Adrenal gland (tissue), 12 donors: ENCODE measurements around the gene TMEM245. TPM values are rescaled to one million over a fixed set of nuclear protein-coding genes. Genes with fewer than 3 reads are reported as not detected.
"Not testable (repeated sequence)": the region's sequence is repeated elsewhere in the genome, so short reads cannot be mapped to it uniquely, and the experiment has no call there.

Experiments
- DNase-seq, 7 donors: peaks; one replicate each; pipeline ENCODE4 v3.0.0-alpha.2; 2019 to 2020
- H3K27ac ChIP-seq, 5 donors: fragments of 200-600 bp; sonication (generic) in 4 of 5; 1 replicate in 3 of 5; 2 replicates in 2 of 5; pipeline versions ENCODE4 v1.5.1 to v1.8.0; 2016 to 2020; ENCODE audit warnings: mild to moderate bottlenecking in 1 of 5
- H3K27me3 ChIP-seq: fragments of 200-600 bp; 2 replicates; pipeline ENCODE4 v1.8.0; 2021
- H3K36me3 ChIP-seq, 2 donors: fragments of 200-600 bp; replicated peaks in 1 of 2; 1 replicate in 1 of 2; 2 replicates in 1 of 2; pipeline versions ENCODE4 v1.5.1 to v1.8.0; 2018 to 2022
- H3K4me1 ChIP-seq, 2 donors: fragments of 200-600 bp; replicated peaks in 1 of 2; 1 replicate in 1 of 2; 2 replicates in 1 of 2; pipeline versions ENCODE4 v1.5.1 to v1.8.0; 2018 to 2021
- H3K4me3 ChIP-seq, 4 donors: fragments of 200-600 bp; sonication (generic) in 3 of 4; one replicate each; pipeline ENCODE4 v1.5.1; 2016 to 2018
- H3K9me3 ChIP-seq, 3 donors: fragments of 200-600 bp; sonication (generic) in 1 of 3; replicated peaks in 1 of 3; 1 replicate in 2 of 3; 2 replicates in 1 of 3; pipeline versions ENCODE4 v1.5.1 to v1.8.0; 2016 to 2021
- CTCF ChIP-seq, 6 experiments: fragments of 450-650 bp in 4 of 6; fragments of 200-600 bp in 2 of 6; sonication (generic) in 1 of 6; IDR thresholded peaks; 1 replicate in 5 of 6; 2 replicates in 1 of 6; pipeline versions ENCODE4 v1.5.1 to v1.8.0; 2016 to 2021; ENCODE audit warnings: antibody characterized with exemption in 6 of 6, mild to moderate bottlenecking in 2 of 6, moderate library complexity in 1 of 6
- POLR2A ChIP-seq, 2 donors: fragments of 450-650 bp; IDR thresholded peaks; one replicate each; pipeline ENCODE4 v1.6.1; 2017; ENCODE audit warnings: antibody characterized with exemption in 2 of 2, mild to moderate bottlenecking in 2 of 2, moderate library complexity in 1 of 2
- WGBS, 4 donors: extraction: QIAGEN DNeasy Blood & Tissue Kit in 2 of 4; methylation state at CpG; one replicate each; pipeline versions ENCODE4 v1.1.5 to v1.1.7; 2013 to 2017; 5-methylcytosine and 5-hydroxymethylcytosine counted together
- intact Hi-C, 2 donors: fragments of 100-400 bp; cut with DNase I; formaldehyde crosslinking; loops; one replicate each; pipeline versions ENCODE4 v1.14.1 to v1.15.0; 2022 to 2023
- microRNA counts, 2 donors: library from miRNA; unstranded; fragments of <30 nt; microRNA quantifications; one replicate each; lab custom pipeline; 2016
- microRNA-seq, 3 donors: library from miRNA; unstranded; fragments of <30 nt; microRNA quantifications; one replicate each; pipeline ENCODE4, GENCODE V29; 2017 to 2020
- polyA plus RNA-seq, 3 donors: library from polyadenylated mRNA; stranded (reverse); fragments of 200-250 nt in 2 of 3; fragments of 350-450 nt in 1 of 3; fragmentation: Illumina TruSeq in 1 of 3; extraction: RNeasy Lipid Tissue Mini Kit (QIAGEN cat#74804) in 1 of 3; gene quantifications; one replicate each; pipeline ENCODE4 v1.2.3, GENCODE V29; 2013 to 2014
- small RNA-seq, 2 donors: library from RNA; depleted of rRNA; stranded (forward); fragments of <200 nt; gene quantifications; one replicate each; pipeline ENCODE3, GENCODE V24; 2016
- total RNA-seq, 9 donors: library from RNA; depleted of rRNA in 4 of 9; stranded (reverse); fragments of >200 nt in 4 of 9; fragments of 120-200 nt in 1 of 9; fragmentation: NEBNext Ultra II Directional in 1 of 9; extraction: Animal tissue kit (Norgen Biotek cat#: 25700) in 1 of 9; gene quantifications; one replicate each; pipeline versions ENCODE4 v1.1.0 to v1.2.4, GENCODE V29; 2013 to 2023
- donor health status: healthy with polysubstance abuse.
- donor health status: Bipolar disorder and iron deficiency.
- donor health status: DM: yes; HTN: yes; CAD: no.
- donor health status: DM: no; HTN: no; CAD: no.
- donor health status: DM: no; HTN: no; CAD: no.
- donor health status: DM: yes; HTN: yes; CAD: no.

TMEM245 gene
- total and polyA plus RNA-seq, 12 donors, result 23.6 to 363 (median 143) TPM

GRCh38 chr9:108972626-108973209, 147.0 kb downstream of the TMEM245 start:
- H3K4me3 ChIP-seq, result no peak overlapping the region
- no peaks in the 10 kb centered on the region for H3K9me3 ChIP-seq
- peak overlapping the region in 3 of 5 donors; percentile 48 to 69 (median 61) for H3K27ac ChIP-seq
- no peaks in the 10 kb centered on the region for H3K27me3 ChIP-seq
- H3K4me1 ChIP-seq, result peaks cover 26 to 41% of the 10 kb centered on the region in 2 donors
- no peak for TF ChIP-seq CTCF (IDR thresholded peaks at IDR 0.05)
- no peak for TF ChIP-seq POLR2A (IDR thresholded peaks at IDR 0.05)
- 23 to 37% (median 32%) methylated on average over 2 of the region's 2 CpGs for WGBS, 4 donors
- H3K36me3 ChIP-seq, result peaks cover 0 to 56% of the 10 kb centered on the region in 2 donors
- DNase-seq, result no peak
- intact Hi-C loops, result no loop called here

- H3K4me3 ChIP-seq, result no peak overlapping the region
- peaks cover 26 to 41% of the 10 kb centered on the region in 2 donors for H3K4me1 ChIP-seq
- no peaks in the 10 kb centered on the region for H3K27me3 ChIP-seq
- no peaks in the 10 kb centered on the region for H3K9me3 ChIP-seq
- intact Hi-C loops, result no loop called here
- H3K27ac ChIP-seq, result peak overlapping the region in 3 of 5 donors; percentile 48 to 69 (median 61)
- peak in 4 of 7 donors; percentile 32 to 52 (median 43) for DNase-seq
- TF ChIP-seq POLR2A (IDR thresholded peaks at IDR 0.05), result no peak
- TF ChIP-seq CTCF (IDR thresholded peaks at IDR 0.05), result no peak
- peaks cover 0 to 61% of the 10 kb centered on the region in 2 donors for H3K36me3 ChIP-seq
- WGBS, 4 donors, result 33 to 42% (median 38%) methylated on average over 3 of the region's 3 CpGs
Measured at GRCh38 chr9:108972186-108972585, 147.6 kb downstream of the TMEM245 start.

GRCh38 chr9:108971392-108971791, 148.4 kb downstream of the TMEM245 start:
- WGBS, 4 donors, result 92 to 98% (median 97%) methylated on average over 2 of the region's 2 CpGs
- DNase-seq, H3K4me3 ChIP-seq, H3K27me3 ChIP-seq, intact Hi-C loops, H3K9me3 ChIP-seq: not testable (repeated sequence)
- peaks cover 0 to 65% of the 10 kb centered on the region in 2 donors for H3K36me3 ChIP-seq
- H3K4me1 ChIP-seq, result peaks cover 26 to 41% of the 10 kb centered on the region in 2 donors
- H3K27ac ChIP-seq, result peak overlapping the region in 1 of 5 donors; percentile 61

- TF ChIP-seq CTCF (IDR thresholded peaks at IDR 0.05) (no peak), POLR2A (IDR thresholded peaks at IDR 0.05) (no peak)
- intact Hi-C loops, result no loop called here
- H3K27me3 ChIP-seq, result no peaks in the 10 kb centered on the region
- no peak for DNase-seq
- peaks cover 0 to 82% of the 10 kb centered on the region in 2 donors for H3K36me3 ChIP-seq
- H3K4me1 ChIP-seq, result peaks cover 13 to 32% of the 10 kb centered on the region in 2 donors
- no peak overlapping the region for H3K4me3 ChIP-seq
- no peaks in the 10 kb centered on the region for H3K9me3 ChIP-seq
- peak overlapping the region in 1 of 5 donors; percentile 5 for H3K27ac ChIP-seq
Measured at GRCh38 chr9:108967916-108968315, 151.8 kb downstream of the TMEM245 start.

MicroRNA genes within 50 kb of the gene (microRNA counts, 767-probe panel; counts per million panel counts)
- microRNA hsa-miR-32-5p (lab: Ali Mortazavi, UCI), result 5,774 to 6,182 counts per million in 2 donors

Small RNA genes within 50 kb of the gene (microRNA-seq; reads per million reads assigned to microRNA genes)
- 415 to 506 (median 506) reads per million in 3 donors for gene MIR32

Small RNA genes within 50 kb of the gene (small RNA-seq; reads per million reads assigned to genes)
- gene MIR32 (3.1 to 4.4 reads per million in 2 donors), gene RF00019 (0 reads per million in 2 donors)

Other genes starting within 250 kb of the TMEM245 start
- gene ELP1, start 185.8 kb downstream of the TMEM245 start, total RNA-seq, result 100 to 1,000 TPM in 8 of 9 donors, 10 to 100 TPM in 1; 72.5 to 768 (median 158) TPM
- 100 to 1,000 TPM in 1 of 3 donors, 10 to 100 TPM in 2; 54.3 to 261 (median 63.5) TPM for gene ELP1, start 185.8 kb downstream of the TMEM245 start, polyA plus RNA-seq
- 10 to 100 TPM in 6 of 9 donors, 1 to 10 TPM in 3; 3.5 to 20.2 (median 12.1) TPM for gene ABITRAM, start 185.5 kb downstream of the TMEM245 start, total RNA-seq
- gene ABITRAM, start 185.5 kb downstream of the TMEM245 start, polyA plus RNA-seq, result 10 to 100 TPM; 13.2 to 33.0 (median 17.1) TPM
- 100 to 1,000 TPM; 182 to 817 (median 463) TPM for gene CTNNAL1, start 106.4 kb downstream of the TMEM245 start, total RNA-seq
- 100 to 1,000 TPM; 280 to 429 (median 282) TPM for gene CTNNAL1, start 106.4 kb downstream of the TMEM245 start, polyA plus RNA-seq
- 10 to 100 TPM in 8 of 9 donors, 1 to 10 TPM in 1; 8.2 to 24.8 (median 17.8) TPM for gene FRRS1L, start 47.3 kb upstream of the TMEM245 start, total RNA-seq
- 10 to 100 TPM in 1 of 3 donors, 1 to 10 TPM in 2; 2.9 to 10.9 (median 4.0) TPM for gene FRRS1L, start 47.3 kb upstream of the TMEM245 start, polyA plus RNA-seq
- 10 to 100 TPM; 13.4 to 27.3 (median 20.4) TPM for gene EPB41L4B, start 201.1 kb upstream of the TMEM245 start, total RNA-seq
- gene EPB41L4B, start 201.1 kb upstream of the TMEM245 start, polyA plus RNA-seq, result 10 to 100 TPM in 1 of 3 donors, 1 to 10 TPM in 2; 7.4 to 37.2 (median 9.2) TPM